Choroid plexus epithelial cell (primary cell): Measurements from ENCODE around the gene RSPH1.
A peak's percentile ranks its signal among the peaks of the same experiment; 100 is the strongest.

Experiments
- DNase-seq: peaks from one replicate; pipeline ENCODE4 v3.0.0-alpha.2; 2010; ENCODE audit warnings: low read depth
- H3K4me3 ChIP-seq: 2 replicates; pipeline ENCODE4 v1.5.1; 2011; ENCODE audit warnings: low read depth, mild to moderate bottlenecking, control low read depth, low read length, moderate library complexity
- CTCF ChIP-seq: conservative IDR thresholded peaks from 2 replicates; pipeline ENCODE4 v1.5.1; 2011; ENCODE audit warnings: low read depth, mild to moderate bottlenecking, control low read depth, inconsistent platforms, low read length, moderate library complexity

RSPH1 gene

DNA sequence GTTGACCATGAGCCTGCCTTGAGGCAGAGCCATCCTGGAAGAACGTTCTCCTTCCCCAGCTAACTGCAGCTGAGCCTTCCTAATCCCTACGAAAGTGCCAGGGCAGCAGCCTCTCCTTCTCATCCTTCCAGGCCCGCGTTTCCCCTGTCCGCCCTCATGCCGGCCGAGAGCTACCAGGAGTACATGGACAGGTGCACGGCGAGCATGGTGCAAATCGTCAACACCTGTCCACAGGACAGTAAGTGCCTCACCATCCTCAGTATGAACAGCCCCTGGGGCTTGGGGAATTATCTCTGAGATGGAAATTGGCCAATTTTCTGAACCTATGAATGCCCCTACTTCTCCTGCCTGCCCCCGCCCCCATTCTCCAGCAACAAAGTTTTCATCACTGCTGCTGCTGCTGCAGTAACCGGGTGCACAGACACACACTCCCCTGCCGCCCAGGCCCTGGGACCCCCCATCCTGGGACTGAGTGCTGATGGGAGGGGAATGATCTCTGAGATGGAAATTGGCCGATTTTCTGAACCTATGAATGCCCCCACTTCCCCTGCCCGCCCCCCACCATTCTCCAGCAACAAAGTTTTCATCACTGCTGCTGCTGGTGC, 52.7 kb downstream of the RSPH1 start:
- no peak overlapping the region for H3K4me3 ChIP-seq
- no peak for TF ChIP-seq CTCF
- no peak for DNase-seq

DNA sequence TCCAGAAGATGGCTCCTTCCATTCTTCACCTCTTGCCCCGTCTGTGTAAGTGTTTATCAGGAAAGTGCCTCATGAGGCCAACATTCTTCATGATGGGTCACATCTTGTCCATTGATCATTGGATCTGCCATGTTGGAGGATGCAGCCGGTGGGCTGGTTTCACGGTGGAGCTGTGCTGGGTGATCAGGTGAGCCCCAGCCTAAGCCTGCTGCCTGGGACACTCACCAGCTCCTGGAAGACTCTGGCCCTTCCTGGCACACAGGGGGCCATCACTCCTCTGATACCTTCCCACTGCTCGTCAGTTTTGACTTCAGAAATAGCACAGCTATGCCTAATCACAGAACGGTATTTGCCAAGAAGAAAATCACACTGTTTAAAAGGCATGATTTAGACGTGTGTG, 54.1 kb downstream of the RSPH1 start:
- no peak overlapping the region for H3K4me3 ChIP-seq
- no peak for TF ChIP-seq CTCF
- no peak for DNase-seq

DNA sequence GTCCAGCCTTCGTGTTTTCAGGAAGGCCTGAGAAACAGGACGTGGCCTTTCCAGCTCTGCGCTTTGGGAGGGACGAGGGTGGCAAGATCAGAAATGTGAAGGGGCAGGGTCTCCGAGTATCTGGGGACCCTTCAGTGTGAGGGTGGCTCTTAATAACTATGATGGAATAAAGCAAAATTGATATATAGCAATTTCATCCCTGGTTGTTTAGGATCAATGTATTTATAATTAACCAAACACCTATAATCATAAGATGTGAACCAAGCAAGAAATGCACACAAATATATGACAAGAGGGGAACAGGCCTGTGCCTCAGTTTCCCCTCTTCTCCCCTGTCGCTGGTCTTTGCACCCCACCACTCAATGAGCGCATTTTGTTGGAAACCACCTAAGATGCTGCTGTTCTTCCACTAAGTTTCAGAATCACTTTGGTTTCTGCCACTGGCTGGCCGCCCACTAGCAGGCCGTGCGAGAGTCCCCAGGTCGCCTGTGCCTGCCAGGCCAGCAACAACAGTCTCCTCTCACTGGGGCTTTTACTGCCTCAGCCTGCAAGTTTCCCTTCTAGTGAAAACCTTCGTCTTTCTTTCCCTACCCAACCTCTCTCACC, 55.7 kb downstream of the RSPH1 start:
- no peak overlapping the region for H3K4me3 ChIP-seq
- DNase-seq: no peak
- no peak for TF ChIP-seq CTCF

DNA sequence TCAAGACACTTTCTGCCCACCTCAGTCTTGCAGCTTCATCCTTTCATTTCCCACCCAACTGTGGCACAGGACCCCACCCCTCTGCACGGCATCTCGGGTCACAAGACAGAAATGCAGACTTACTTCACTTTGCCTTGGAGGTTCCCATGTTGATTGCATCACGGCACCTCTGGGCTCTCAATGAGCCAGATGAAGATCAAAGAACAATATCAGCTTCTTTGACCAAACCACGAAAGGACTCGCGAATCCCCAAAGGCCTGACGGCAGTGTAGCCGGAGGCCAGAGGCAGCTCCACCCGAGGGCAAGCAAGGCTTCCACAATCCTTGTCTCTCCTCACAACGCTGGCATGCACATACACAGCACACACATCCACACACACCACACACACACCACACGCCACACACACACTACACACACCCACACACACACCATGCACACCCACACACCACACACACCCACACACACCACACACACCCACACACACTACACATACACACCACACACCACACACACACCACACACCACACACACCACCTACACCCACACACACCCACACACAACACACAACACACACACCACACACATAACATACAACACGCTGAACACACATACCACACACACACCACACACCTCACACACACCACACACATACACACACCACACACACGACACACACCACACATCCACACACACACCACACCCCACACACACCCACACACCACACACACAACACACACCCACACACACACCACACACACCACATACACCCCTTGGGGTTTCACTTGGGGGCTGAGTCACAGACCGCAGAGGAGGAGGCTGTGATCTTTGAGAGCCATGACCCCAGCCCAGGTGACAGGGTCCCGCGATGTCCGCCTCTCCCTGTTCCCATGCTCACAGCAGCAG, 56.5 kb downstream of the RSPH1 start:
- DNase-seq: no peak
- no peak overlapping the region for H3K4me3 ChIP-seq
- TF ChIP-seq CTCF: no peak

DNA sequence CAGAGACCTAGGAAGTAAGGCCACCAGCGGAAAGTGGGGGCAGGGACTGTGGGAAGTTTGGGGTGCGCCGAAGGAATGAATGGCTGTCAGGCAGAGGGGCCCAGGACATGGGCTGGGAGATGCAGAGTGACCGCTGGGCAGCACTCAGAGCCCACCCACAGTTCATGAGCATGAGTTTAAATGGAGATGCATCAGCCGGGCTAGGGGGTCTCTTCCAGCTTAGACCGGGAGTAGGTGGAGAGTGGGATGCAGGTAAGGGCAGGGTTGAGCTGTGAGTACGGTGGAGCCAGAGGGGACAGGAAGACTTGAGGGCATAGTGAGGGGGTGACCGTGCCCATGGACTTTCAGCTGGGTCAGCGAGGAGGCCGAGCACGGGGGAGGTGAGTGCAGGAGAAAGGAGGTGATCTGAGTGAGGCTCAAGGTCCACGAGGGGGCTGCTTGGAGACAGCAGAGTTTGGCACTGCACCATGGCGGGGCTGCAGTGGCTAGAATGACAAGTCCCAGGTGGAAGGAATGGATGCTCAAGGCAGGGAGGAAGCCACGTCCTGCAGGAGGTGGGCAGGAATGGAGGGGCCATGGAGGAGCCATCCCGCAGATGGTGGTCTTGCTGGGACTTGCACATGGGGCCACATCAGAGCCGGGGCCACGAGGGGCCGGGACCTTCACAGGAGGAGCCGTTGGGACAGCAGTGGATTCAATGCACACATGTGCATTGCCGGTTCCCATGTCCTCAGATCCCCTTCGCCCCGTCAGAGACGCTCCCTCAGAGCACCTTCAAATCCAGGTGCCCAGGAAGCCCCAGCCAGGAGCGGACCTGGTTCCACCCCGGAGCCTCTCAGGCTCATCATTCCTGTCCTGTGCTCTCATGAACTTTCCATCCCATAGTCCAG, 57.5 kb downstream of the RSPH1 start:
- no peak for DNase-seq
- TF ChIP-seq CTCF: no peak
- H3K4me3 ChIP-seq: no peak overlapping the region

GRCh38 chr21:42437786-42438185, 58.2 kb downstream of the RSPH1 start:
- H3K4me3 ChIP-seq: no peak overlapping the region
- no peak for TF ChIP-seq CTCF
- DNase-seq: peak; percentile 44
